ENCODE results near the gene NOCT. TPM values are rescaled to one million over a fixed set of nuclear protein-coding genes. Genes with fewer than 3 reads are reported as not detected.

The NOCT gene
- polyA plus RNA-seq, 1 experiment: 4.4 TPM

DNA sequence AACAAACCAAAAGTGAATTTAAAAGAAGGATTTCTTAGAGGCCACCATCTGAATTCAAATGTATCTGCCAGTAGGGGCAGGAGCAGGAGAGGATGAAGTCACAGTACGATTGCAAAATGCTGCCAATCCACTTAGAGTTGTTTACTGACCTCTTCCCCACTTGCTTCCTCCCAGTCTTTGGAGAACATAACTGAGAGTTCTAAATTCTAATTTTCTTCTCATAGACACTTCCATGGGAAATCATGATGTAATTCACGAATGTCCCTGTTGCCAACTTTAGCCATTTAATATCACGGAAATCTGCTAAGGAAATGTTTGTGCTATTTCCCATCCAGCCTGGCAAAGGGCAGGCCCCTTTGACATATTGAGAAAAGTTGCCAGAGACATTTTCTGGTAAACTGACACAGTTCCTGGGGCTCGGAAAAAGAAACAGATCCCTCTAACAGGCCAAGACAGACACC lies 33.6 kb upstream of the NOCT start:
- TF ChIP-seq, protein P1, sequence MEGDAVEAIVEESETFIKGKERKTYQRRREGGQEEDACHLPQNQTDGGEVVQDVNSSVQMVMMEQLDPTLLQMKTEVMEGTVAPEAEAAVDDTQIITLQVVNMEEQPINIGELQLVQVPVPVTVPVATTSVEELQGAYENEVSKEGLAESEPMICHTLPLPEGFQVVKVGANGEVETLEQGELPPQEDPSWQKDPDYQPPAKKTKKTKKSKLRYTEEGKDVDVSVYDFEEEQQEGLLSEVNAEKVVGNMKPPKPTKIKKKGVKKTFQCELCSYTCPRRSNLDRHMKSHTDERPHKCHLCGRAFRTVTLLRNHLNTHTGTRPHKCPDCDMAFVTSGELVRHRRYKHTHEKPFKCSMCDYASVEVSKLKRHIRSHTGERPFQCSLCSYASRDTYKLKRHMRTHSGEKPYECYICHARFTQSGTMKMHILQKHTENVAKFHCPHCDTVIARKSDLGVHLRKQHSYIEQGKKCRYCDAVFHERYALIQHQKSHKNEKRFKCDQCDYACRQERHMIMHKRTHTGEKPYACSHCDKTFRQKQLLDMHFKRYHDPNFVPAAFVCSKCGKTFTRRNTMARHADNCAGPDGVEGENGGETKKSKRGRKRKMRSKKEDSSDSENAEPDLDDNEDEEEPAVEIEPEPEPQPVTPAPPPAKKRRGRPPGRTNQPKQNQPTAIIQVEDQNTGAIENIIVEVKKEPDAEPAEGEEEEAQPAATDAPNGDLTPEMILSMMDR (IDR thresholded peaks at IDR 0.05; ENCODE audit: insufficient read depth, low read depth, low read length): peak; percentile 43; the same call in 1 of the 2 replicates
- DNase-seq (ENCODE audit: low read depth): no peak
- CTCF ChIA-PET: no interaction called here
- no peak overlapping the region for H3K4me3 ChIP-seq (ENCODE audit: low read depth, low read length)
- POLR2A ChIA-PET: no interaction called here
- H3K27me3 ChIP-seq (ENCODE audit: control insufficient read depth, insufficient read depth, low read length): no peaks in the 10 kb centered on the region
- no peaks in the 10 kb centered on the region for H3K36me3 ChIP-seq (ENCODE audit: control insufficient read depth, insufficient read depth, low read length)

DNA sequence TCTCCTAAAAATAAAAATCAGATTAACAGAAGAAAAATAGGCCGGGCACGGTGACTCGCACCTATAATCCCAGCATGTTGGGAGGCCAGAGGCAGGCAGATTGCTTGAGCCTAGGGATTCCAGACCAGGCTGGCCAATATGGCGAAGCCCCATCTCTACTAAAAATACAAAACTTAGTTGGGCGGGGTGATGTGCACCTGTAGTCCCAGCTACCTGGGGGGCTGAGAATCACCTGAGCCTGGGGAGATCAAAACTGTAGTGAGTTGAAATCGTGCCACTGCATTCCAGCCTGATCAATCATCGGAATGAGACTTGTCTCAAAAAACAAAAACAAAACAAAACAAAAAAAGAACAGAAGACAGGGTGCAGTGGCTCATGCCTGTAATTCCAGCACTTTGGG lies 32.8 kb upstream of the NOCT start:
- Histone ChIP-seq H3K27me3 (ENCODE audit: control insufficient read depth, insufficient read depth, low read length) (no peaks in the 10 kb centered on the region), H3K36me3 (ENCODE audit: control insufficient read depth, insufficient read depth, low read length) (no peaks in the 10 kb centered on the region), H3K4me3 (ENCODE audit: low read depth, low read length) (no peak overlapping the region)
- no peak for DNase-seq (ENCODE audit: low read depth)
- ChIA-PET CTCF (no interaction called here), POLR2A (no interaction called here)
- TF ChIP-seq, protein P1 (IDR thresholded peaks at IDR 0.05; ENCODE audit: insufficient read depth, low read depth, low read length): no peak

DNA sequence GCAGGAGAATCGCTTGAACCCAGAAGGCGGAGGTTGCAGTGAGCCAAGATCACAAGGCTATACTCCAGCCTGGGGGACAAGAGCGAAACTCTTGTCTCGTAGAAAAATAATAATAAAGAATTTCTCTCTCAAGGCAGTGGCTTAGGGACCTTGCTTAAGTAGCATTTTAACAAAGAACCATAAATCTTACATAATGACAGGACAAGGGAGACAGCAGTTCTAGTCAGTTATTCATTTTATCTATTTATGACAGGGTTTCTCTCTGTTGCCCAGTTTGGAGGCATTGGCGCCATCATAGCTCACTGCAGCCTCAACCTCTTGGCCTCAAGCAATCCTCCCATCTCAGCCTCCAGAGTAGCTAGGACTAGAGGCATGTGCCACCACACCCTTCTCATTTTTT lies 31.9 kb upstream of the NOCT start:
- CTCF ChIA-PET: no interaction called here
- no peaks in the 10 kb centered on the region for H3K36me3 ChIP-seq (ENCODE audit: control insufficient read depth, insufficient read depth, low read length)
- no peaks in the 10 kb centered on the region for H3K27me3 ChIP-seq (ENCODE audit: control insufficient read depth, insufficient read depth, low read length)
- DNase-seq (ENCODE audit: low read depth): no peak
- no peak overlapping the region for H3K4me3 ChIP-seq (ENCODE audit: low read depth, low read length)
- POLR2A ChIA-PET: no interaction called here
- TF ChIP-seq, protein P1 (IDR thresholded peaks at IDR 0.05; ENCODE audit: insufficient read depth, low read depth, low read length): no peak

DNA sequence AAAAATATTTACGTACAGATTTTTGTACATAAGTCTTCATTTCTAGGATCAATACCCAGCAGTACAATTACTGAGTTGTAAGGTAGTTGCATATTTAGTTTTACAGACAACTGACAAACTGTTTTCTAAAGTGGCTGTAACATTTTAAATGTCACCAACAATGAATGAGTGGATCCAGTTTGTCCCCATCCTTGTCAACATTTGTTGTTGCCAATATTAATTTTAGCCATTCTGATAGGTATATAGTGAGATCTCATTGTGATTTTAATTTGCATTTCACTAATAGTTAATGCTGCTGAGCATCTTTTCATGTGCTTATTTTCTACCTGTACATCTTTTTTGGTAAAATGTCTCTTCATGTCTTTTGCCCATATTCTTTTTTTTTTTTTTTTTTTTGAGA lies 30.9 kb upstream of the NOCT start:
- CTCF ChIA-PET: no interaction called here

DNA sequence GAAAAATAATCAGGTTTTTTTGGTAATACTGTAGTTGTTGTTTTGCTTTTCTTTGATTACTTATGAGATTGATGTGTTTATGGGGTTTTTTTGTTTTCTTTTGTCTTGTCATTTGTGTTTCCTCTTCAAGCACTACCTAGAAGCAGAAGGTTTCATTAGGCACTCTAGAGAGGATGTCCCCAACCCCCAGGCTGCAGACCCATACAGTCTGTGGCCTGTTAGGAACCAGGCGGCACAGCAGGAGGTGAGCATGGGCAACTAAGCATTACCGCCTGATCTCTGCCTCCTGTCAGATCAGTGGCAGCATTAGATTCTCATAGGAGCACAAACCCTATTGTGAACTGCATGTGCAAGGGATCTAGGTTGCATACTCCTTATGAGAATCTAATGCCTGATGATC lies 22.9 kb upstream of the NOCT start:
- Histone ChIP-seq H3K27me3 (ENCODE audit: control insufficient read depth, insufficient read depth, low read length) (no peaks in the 10 kb centered on the region), H3K36me3 (ENCODE audit: control insufficient read depth, insufficient read depth, low read length) (no peaks in the 10 kb centered on the region), H3K4me3 (ENCODE audit: low read depth, low read length) (no peak overlapping the region)
- TF ChIP-seq, protein P1 (IDR thresholded peaks at IDR 0.05; ENCODE audit: insufficient read depth, low read depth, low read length): no peak
- DNase-seq (ENCODE audit: low read depth): no peak
- ChIA-PET CTCF (interaction anchor here (1.0 kb wide), 1 partner anchor 52 kb away, joined by 3 read pairs; no protein-coding TSS in a partner anchor), POLR2A (no interaction called here)

More for the DNA sequence above, 30.9 kb upstream of the NOCT start:
- no peaks in the 10 kb centered on the region for H3K27me3 ChIP-seq (ENCODE audit: control insufficient read depth, insufficient read depth, low read length)
- TF ChIP-seq, protein P1 (IDR thresholded peaks at IDR 0.05; ENCODE audit: insufficient read depth, low read depth, low read length): no peak
- POLR2A ChIA-PET: no interaction called here
- no peaks in the 10 kb centered on the region for H3K36me3 ChIP-seq (ENCODE audit: control insufficient read depth, insufficient read depth, low read length)
- DNase-seq (ENCODE audit: low read depth): no peak
- H3K4me3 ChIP-seq (ENCODE audit: low read depth, low read length): no peak overlapping the region

Data from BJ (cell line).